ENCODE results near the gene DHRS11. TPM values are rescaled to one million over a fixed set of nuclear protein-coding genes. Genes with fewer than 3 reads are reported as not detected.

Gene DHRS11
- total RNA-seq, 2 donors from 2014 or later: 3.5 to 5.4 TPM

DNA sequence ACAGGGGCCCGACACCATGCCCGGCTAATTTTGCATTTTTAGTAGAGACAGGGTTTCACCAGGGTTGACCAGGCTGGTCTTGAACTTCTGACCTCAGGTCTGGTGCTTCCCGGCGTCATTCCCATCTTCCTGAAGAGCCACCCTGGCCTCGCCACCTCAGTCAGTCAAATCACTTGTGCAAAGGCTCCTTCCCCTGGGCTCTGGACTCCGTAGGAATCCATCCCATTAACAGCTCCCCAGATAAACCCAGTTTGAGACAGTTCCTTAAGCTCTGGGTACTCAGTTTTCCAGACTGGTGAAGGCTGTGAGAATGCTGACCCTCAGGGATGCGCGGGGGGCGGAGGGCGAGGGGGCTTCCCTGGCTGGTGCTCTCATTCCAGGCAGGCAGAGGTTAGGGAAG, 49.2 kb downstream of the DHRS11 start:
- intact Hi-C loops (cut with DNase I): no loop called here
- no peak for DNase-seq (ENCODE audit: low spot score)

DNA sequence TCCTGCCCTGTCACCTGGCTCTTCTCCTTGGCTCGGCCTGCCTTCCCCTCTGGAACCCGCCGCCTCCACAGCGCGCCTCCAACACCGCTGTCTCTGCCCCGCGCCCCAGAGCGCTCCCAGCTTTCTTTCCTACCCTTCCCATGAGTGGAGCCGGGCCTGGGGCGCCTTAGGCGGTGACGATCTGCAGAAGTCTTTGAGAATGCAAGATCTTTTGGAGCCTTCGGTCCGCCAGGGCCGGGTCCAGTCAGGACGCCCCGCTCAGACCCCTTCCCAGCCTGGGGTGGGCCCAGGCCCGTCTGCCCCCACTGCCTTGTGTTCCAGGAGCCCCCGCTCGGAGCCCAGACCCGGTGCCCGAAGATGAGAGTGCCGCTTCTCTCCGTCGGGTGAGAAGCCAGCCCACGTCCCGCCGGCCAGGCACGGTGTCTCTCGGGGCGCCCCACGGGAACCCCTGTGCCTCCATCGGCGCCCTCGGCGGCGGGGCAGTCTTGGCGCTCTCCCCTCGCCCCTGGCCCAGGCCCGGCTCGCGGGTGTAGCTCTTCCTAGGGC, 49.7 kb downstream of the DHRS11 start:
- DNase-seq (ENCODE audit: low spot score): no peak
- intact Hi-C loops (cut with DNase I): no loop called here

- intact Hi-C loops (cut with DNase I): no loop called here
- no peak for DNase-seq (ENCODE audit: low spot score)
Measured at GRCh38 chr17:36641877-36642845, 50.5 kb downstream of the DHRS11 start.

DNA sequence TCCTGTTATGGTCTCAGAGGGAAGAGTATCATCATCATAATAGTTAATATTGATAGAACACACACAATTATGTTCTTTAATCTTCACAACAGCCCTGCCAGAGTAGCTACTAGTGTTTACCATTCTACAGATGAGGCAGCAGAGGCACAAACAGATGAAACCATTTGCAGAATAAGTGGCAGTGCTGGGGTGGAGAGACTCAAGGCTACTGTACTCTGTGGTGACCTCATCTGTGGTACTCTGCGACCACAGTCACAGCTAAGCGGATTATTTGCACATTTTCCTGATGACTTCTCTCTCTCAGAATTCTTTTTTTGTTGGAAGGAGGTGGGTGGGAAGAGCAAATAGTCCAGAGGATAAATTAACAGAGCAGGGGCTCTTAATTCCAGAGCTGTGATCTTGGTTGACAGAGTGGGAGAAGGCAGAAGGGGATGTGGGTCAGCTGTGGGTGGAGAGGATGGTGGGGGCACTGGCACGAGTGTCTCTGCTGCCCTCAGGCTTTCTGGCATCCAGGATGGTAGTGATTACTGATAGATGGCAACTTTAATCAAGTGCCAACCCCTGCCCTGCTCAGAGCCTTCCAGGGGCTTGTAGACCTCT, 51.5 kb downstream of the DHRS11 start:
- DNase-seq (ENCODE audit: low spot score): no peak
- intact Hi-C loops (cut with DNase I): no loop called here

- no peak for DNase-seq (ENCODE audit: low spot score)
- intact Hi-C loops (cut with DNase I): no loop called here
Measured at GRCh38 chr17:36645422-36645821, 53.7 kb downstream of the DHRS11 start.

DNA sequence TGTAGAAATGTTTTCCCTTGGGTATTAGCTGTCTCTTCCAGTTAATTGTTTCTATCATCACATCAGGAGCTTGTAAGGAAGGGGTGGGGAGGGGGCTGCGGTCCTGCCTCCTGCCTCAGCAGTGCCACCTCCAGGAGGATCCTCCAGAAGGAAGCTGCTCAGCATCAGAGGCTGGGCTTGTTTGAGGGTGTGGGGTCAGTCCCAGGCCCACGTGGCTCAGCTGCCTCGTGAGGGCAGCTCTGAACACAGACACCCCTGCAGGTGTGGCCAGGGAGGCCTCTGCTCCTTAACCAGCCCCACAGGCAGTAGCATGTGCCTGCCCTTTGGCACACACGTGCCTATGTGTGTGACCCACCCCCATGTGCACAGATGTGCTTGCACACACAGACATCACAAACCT, 56.0 kb downstream of the DHRS11 start:
- intact Hi-C loops (cut with DNase I): no loop called here
- DNase-seq (ENCODE audit: low spot score): no peak

DNA sequence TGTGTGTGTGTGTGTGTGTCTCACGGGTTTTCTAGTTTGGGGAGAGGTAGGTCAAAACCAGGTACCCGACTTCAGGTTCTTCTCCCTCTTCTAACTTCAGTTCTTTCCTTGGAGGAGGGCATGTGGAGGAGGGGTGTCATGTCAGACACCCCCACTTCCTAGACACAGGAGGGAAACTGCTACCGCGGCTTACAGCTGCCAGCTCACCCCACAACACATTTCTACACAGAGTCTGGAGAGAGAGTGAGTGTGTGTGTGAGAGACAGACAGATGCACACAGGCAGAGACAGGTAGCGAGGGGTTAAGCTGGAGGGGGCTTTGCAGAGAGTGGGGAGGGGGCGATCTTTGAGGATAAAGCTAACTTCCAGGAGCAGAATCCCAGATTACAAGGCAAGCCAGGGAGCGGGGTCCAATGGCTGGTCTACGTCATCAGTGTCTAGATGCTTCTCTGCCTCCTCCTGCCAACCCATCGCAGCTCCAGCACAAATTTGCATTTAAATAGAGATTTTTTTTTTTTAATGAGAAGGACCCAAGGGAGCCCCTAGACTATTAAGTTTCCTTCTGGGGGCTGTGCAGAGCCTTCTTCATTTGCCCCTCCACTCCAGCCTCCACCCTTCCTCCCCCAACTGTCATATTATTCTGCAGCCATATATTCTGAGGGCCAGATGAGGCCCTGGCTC, 58.6 kb downstream of the DHRS11 start:
- DNase-seq (ENCODE audit: low spot score): no peak
- intact Hi-C loops (cut with DNase I): loop anchor here in 1 of 2 donors (5.0 kb wide), 1 partner anchor 492 kb away; no protein-coding TSS in a partner anchor

Other genes starting within 250 kb of the DHRS11 start
- not detected for gene TBC1D3H, start 203.4 kb upstream of the DHRS11 start, total RNA-seq
- gene ZNHIT3, start 105.2 kb upstream of the DHRS11 start, total RNA-seq: 10 to 100 TPM; 20.7 to 20.9 TPM
- gene MYO19, start 57.0 kb upstream of the DHRS11 start, total RNA-seq: 10 to 100 TPM; 32.7 to 36.4 TPM
- gene PIGW, start 56.9 kb upstream of the DHRS11 start, total RNA-seq: 1 to 10 TPM; 6.0 to 6.3 TPM
- gene GGNBP2, start 47.0 kb upstream of the DHRS11 start, total RNA-seq: 10 to 100 TPM; 64.0 to 65.5 TPM
- 1 to 10 TPM; 2.9 to 3.8 TPM for gene MRM1, start 9.7 kb downstream of the DHRS11 start, total RNA-seq